GM19043 (cell line): Measurements from ENCODE around the gene APP.
"Not testable (repeated sequence)": the region's sequence is repeated elsewhere in the genome, so short reads cannot be mapped to it uniquely, and the experiment has no call there.

ENCODE experiments used
- ATAC-seq: cut with Tn5 transposase; IDR thresholded peaks from one replicate; pipeline ENCODE4 v1.9.1; 2021; ENCODE audit warnings: low read depth; ENCODE audit not compliant: unreplicated experiment

APP gene

DNA sequence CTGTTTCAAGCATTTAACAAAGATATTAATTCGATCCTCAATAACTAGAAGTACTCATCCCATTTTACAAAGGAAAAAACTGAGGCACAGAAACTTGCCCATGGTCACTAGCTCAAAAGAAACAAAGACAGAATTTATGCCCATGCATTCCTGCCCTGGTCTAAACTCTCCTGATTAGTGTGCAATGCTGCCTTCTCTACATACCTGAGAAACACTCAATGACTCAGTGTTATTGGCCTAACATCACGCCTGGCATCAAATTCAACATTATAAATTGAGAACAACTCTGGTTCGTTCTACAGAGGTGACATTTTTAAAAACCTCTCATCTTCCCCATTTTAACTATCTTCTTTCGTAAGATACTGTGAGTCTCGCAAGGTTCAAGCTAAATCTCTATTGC is 5.2 kb downstream of the APP start:
- no peak for ATAC-seq

DNA sequence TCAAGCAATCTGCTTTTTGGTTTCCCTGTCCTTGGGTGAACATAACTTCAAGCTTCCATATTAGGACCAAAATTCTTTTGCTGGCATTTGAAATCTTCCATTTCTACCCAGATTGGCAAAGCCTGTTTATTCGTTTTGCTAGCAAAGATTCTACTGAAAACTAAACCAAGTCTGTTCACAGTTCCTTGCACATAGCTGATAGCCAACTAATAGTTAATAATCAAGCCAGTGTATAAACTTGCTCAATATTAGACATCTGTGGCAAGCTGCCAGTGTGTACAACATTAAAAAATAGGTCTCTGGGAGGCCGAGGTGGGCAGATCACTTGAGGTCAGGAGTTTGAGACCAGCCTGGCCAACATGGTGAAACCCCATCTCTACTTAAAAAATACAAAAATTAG is 6.3 kb downstream of the APP start:
- ATAC-seq, result no peak

DNA sequence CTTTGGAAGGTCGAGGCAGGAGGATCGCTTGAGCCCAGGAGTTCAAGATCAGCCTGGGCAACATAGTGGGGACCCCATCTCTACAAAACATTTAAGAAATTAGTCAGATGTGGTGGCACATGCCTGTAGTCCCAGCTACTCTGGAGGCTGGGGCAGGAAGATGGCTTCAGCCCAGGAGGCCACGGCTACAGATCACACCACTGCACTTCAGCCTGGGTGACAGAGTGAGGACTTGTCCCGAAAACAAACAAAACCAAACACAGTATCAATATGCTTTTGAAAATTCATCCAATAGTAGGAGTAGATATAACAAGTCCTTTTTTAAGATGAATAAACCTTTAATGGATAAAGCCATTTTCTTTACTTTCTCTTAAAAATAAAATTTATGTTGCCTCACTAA is 8.5 kb downstream of the APP start:
- no peak for ATAC-seq

DNA sequence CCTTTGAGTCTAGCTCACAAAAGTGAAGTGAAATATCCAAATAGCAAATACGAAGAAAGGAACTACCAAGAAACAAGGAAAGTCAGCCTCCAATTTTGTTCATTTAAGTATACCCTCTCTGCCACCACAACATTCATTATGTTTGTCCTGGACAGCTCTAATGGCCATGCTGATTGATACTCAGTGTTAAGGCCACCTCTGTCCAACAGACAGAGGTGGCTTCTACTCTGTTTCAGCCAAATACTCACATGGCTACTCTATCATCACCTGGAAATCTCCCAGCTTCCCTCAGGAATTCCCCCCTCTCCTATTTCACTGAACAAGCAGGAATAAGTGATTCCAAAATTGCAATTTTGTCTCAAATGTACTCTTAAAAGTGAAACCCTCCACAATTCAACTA is 10.7 kb downstream of the APP start:
- no peak for ATAC-seq

DNA sequence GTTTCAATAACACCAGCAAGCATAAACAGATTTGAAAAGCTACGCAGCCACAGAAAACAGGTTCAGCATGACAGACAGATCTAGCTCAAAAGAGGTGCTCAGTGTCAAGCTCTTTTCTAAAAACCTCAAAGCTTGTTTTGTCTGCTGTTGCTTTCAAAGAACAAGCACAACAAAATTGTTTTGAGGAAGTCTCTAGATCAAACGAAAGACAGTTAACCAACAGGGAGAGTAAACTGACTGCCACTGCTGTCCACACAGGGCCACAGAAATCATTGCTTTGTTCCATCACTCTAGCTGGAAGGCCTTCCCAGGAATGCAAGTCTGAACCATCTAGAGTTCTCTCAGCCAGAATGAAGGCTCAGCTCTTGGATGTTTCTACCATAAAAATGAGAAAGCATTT is 12.8 kb downstream of the APP start:
- no peak for ATAC-seq

DNA sequence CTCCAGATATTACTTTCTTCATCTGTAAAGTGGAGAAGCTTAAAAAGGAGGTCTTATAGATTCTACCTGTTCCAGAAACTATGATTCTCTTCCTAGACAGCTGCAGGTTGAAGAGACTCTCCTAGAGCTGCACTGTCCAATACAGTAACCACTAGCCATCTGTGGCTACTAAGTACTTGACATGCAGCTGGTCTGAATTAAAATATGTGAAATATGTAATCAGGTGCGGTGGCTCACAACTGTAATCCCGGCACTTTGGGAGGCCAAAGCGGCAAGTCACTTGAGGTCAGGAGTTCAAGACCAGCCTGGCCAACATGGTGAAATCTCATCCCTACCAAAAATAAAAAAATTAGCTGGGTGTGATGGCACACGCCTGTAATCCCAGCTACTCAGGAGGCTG is 15.8 kb downstream of the APP start:
- no peak for ATAC-seq

DNA sequence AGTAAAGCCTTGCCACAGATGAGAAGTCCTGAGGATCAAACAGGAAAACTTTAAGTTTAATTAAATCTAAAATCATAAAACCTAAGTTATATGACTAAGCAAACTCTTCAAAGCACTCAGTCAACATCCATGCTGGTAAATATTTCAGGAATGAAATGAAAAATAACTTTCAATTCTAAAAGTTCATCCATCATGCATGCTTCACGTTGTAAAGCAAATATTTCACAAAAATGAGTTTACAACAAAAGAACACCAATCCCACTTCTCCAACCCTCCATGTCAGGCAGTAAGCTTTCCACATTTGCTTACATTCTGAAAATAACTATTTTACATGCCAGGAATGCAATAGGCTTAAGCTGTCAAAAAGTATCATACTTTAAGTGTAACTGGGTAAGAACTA is 16.8 kb downstream of the APP start:
- no peak for ATAC-seq

DNA sequence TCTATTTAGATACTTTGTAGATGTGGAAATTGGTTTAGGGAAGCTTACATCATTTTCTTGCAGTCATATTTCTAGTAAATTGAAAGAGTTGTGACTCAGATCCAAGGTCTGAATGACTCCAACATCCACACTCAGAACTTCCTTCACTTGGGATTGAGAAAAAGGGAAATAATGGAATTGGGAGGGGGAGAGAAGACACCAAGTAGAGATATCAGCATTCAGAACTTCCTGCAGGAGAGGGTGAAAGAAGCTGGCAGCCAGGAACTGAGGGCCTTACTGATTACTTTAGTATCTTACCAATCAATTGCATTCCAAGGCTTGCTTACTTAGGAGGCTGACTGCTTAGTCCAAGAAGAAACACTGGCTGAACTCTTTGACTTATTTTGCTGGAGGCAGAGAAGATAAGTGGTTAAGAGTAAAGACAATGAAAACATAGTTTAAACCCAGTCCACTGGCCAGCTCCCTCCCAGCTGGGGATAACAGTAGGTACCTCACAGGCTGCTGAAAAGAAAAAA is 21.7 kb downstream of the APP start:
- no peak for ATAC-seq

DNA sequence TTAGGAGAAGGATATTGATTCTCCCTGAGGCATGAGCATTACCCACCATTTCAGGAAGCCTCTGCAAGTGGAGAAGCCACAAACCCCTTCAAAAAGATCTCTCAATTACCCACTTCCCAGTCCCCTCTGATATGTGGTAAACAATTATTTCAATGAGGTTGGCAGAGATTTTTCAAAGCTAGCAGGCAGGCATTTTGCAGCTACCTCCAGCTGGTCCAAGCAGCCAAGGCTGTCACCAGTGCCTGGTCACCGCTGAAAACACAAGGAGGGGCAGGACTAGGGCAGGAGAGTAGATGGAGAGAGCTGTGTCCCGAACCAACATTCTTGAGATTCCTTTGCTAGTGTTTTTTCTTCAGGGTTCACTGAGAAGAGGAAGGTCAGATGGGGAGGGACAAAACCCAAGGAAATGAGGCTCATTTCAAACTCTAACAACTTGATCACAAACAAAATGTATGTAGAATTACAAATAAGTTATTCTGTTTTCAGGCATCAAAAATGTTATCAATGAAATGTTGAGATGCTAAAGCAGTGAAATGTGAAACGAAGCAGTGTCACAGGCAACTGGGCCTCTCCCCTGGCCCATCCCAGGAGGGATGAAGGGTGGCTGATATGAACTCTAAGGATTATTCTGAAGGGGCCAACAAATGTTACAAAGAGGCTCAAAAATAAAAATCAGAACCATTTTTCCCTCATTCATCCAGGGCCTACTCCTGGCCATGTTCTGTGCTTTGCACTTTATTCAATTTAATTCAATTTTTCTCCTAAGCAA is 22.3 kb downstream of the APP start:
- no peak for ATAC-seq

DNA sequence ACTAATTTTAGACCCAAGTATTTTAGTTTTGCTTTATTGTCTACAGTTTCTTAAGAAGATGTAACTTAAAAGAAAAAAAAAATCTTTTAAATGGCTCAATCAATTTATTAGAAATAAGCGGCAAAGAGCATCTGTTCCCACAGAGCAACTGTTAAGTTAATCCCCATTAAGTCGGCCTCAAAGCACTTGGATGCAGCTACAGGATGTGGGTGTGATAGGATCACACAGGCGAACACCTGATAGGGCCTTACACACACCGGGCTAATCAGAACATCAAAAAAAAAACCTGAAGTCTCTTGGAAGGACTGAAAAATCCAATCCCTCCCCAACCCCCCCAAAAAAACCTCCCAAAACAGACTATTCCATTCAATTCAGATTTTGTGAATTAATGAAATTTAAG is 23.0 kb downstream of the APP start:
- ATAC-seq, result no peak

DNA sequence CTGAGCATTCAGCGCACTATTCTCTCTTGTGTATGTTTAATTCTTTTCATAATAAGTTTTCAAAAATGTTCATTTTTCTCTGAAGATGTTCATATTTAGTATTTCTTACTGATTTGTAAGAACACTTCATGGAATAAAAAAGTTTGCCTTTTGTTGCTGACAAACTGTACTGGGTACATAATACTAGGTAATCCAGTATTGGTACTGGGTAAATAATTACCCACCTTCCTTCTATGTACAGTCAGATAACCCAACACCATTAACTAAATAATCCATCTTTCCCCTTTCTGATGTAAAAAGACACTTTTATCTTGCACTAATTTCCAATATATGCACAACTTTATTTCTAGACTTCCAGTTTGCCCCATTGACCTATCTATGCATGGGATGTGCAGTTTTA is 23.9 kb downstream of the APP start:
- ATAC-seq, result no peak

DNA sequence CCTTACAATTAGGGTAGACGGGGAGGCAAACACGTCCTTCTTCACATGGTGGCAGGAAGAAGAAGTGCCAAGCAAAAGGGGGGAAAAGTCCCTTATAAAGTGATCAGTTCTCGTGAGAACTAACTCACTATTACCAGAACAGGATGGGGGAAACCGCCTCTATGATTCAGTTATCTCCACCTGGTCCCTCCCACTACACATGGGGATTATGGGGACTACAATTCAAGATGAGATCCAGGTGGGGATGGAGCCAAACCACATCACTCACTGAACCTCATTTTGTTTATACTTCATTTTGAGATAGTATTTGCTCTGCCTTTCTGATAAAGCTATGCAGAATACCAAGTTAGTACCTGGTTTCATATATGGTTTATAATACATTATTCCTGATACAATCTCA is 26.5 kb downstream of the APP start:
- no peak for ATAC-seq

DNA sequence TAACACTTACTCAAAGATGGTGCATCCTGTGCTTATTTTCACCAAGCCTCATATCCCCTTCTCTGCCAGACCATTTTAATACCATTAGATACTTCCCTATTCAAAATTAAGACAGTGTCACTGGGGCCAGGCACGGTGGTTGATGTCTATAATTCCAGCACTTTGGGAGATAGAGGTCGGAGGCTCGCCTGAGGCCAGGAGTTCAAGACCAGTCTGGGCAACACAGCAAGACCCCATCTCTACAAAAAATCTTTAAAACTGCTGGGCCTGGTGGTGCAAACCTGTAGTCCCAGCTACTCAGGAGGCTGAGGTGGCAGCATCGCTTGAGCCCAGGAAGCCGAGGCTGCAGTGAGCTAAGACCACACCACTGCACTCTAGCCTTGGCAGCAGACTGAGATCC is 28.2 kb downstream of the APP start:
- no peak for ATAC-seq

DNA sequence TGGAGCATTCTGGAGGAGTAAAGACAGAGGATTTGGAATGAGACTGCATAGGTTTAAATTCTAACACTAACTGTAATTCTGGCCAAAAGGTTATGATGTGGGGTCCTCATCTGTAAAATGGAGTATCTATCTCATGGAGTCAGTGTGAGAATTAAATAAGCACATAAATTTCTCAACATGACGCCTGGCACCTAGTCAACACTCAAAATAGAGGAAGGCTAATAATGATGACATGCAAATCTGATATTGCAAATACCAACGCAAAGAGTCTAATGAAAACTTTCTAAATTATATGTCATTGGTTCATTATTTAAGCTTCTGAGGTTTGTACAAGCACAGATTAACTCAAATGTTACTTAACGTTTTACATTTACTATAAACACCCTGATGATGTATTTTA is 29.6 kb downstream of the APP start:
- ATAC-seq, result no peak

DNA sequence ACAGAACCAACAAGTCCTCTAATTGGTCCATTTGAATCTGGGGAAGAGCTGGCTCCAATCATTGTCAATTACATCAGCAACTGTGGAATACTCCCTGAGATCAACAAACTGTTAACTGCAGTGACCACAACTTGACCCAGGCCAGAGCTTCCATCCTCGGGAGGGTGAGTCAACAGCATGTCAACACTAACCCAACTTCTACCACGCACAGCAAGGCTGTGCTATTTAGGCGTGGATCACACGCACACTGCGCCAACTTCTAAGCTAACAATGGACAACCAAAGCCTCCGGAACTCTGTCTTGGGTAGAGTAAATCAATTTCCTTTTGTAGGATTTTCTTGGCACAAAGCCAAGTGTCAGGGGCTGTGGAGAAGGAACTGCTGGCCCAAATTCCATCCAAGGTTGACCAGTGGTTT is 30.4 kb downstream of the APP start:
- ATAC-seq, result no peak

DNA sequence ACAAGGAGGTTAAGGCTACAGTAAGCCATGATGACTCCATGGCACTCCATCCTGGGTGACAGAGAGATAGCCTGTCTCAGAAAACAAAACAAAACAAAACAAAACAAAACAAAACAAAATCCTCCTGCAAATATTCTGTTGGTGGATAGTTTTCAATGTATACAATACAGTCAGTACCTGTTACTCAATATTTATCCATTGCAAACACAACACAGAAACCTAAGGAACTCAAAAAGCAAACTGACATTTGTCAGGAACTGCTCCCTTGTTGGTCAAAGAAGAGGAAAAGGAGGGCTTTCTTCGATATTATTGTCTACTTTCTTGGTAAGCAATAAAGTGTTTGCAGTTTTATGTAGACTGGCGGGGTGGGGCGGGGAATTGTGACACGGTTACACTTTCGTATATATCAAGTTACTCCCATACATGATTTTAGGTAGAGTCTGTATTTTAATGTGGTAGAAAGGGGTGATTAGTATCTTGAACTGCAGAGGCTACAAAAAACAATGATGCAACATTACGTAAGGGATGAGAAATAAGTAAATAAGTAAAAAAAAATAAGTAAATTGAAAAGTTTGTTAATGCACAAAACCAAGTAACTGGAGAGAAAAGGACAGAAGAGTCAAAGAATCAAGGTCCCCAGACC is 31.8 kb downstream of the APP start:
- ATAC-seq, result no peak

DNA sequence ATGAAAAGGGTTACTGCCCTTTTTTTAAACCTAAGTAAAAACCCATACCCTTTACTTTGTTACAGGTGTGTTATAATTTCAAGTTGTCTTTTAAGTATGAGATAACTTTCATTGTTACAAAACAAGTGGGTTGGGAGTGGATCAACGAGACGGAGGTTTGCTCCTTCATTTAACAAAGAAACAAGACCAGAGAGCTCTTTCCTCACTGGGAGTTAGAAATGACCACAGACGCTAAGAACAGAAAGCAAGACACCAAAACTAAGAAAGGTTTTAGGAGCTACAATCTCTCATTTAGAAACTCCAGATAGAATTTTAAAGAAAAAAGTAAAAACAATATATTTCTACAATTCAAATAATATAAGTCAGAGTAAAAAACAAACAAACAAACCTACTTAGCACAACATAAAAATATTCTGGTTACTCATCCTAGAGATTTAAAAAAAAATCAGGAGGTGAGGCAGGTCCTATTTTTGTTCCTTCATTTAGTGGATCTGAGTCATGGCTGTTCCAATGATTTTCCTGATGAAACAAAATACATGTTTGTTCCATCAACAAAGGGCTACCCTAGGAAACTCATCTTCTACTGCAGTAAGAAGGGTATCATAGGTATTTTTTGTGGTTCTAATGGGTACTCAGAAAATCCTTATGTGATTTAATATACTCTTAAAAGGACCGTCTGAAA is 33.0 kb downstream of the APP start:
- no peak for ATAC-seq

DNA sequence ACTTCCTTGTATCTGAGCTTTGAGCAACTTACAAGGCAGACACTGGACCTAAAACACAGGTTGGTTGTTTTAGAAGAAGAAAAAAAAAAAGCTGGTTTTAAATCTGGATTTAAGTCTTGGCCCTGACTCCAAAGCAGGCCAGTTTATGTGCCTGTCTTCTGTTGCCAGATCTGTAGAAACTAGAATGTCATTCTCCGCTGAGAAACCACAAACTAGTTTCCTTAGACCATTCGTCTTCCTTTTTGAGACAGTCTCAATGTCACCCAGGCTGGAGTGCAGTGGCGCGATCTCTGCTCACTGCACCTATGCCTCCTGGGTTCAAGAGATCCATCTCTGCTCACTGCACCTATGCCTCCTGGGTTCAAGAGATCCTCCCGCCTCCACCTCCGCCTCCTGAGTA is 33.9 kb downstream of the APP start:
- peak; percentile 94 for ATAC-seq

DNA sequence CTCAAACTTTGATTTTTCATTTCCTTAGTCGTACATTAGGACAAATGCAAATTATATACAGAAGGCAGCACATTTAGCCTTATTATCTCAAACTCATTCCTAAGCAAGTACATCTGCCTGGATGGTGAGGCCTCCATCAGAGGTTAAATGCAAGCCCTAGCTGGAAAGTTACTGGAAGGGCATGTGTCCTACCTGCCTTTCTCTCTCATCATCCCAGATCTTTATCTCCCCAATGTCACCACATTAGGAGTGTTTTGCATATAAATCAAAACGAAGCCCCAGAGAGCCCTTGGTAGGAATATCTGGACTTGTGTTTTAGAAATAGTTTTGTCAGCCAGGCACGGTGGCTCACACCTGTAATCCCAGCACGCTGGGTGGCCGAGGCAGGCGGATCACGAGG is 35.0 kb downstream of the APP start:
- no peak for ATAC-seq

DNA sequence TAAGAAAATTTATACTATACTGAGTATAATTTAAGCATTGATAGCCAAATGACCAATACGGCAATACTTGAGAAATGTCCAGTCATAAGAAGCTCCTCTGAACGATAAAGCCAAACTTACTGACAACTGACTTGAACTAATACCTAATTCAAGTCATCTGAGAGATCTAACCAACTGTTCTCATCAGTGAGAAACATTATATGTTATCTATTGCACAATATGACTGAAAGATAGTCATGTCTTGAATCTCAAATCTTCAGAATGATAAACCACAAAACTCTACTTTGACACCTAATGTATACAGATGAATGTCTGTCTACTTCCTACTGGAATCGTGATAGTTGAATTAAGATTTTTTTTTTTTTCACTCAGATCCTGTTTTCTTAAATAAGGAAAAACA is 39.0 kb downstream of the APP start:
- no peak for ATAC-seq

DNA sequence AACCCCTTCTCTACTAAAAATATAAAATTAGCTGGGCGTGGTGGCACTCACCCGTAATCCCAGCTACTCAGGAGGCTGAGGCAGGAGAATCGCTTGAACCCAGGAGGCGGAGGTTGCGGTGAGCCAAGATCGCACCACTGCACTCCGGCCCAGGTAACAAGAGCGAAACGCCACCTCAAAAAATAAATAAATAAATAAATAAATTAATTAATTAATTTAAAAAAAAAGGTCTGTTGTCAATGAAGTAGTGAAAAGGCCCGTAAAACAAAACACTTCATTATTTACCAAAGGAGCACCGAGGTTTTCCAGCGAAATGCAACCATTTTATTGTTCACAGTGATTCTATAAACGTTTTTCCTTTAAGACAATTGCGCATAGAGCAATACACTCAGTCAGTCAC is 39.5 kb downstream of the APP start:
- not testable (repeated sequence) for ATAC-seq
